ENCODE measurements around the gene NYAP1. TPM values are rescaled to one million over a fixed set of nuclear protein-coding genes. Genes with fewer than 3 reads are reported as not detected.
"Not testable (repeated sequence)": the region's sequence is repeated elsewhere in the genome, so short reads cannot be mapped to it uniquely, and the experiment has no call there.

Gene NYAP1
- total RNA-seq, 1 donor from 2014 or later: not detected

DNA sequence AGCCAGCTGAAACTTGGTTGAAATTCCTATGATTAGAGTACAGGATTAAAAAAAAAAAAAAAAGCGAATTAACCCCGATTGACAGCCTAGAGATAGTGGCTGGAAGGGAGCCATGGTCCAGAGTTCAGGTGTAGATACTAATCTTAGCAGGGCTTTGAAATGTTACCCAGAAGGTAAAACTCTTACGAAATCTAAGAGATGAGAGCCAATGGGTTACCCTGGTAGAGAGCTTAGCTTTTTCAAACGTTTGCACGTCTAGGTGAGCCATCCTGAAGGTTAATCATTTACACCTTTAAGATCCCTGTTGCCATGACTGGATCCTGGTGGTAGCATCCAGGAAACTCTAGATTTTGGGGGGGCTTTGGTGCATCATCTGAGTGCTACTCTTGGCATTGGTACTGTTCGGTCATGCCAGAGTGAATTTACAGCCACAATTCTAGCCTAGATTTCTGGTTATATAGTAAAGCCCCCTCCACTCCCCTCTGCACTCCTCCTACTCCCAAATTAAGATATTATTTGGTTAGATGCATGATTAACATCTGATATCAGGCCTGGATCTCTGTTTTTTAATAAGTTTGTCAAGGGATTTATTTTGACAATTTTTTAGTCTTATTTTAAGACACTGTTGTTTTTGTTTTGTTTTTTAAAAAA lies 56.5 kb downstream of the NYAP1 start:
- intact Hi-C loops (cut with micrococcal nuclease): no loop called here

DNA sequence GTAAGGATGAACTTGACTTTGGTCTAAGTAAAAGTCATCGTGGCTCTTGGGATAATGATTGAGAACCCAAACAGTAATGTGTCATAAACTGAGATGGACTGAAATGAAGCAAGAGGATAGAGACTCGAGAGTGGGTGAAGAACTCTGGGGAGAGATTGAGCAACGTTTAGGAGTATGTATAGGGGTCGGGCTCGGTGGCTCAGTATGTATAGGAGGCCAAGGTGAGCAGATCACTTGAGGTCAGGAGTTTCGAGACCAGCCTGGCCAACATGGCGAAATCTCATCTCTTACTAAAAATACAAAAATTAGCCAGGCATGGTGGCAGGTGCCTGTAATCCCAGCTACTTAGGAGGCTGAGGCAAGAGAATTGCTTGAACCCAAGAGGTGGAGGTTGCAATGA lies 57.6 kb downstream of the NYAP1 start:
- intact Hi-C loops (cut with micrococcal nuclease): not testable (repeated sequence)

- intact Hi-C loops (cut with micrococcal nuclease): no loop called here
Observed at GRCh38 chr7:100543586-100543985, 59.9 kb downstream of the NYAP1 start.

DNA sequence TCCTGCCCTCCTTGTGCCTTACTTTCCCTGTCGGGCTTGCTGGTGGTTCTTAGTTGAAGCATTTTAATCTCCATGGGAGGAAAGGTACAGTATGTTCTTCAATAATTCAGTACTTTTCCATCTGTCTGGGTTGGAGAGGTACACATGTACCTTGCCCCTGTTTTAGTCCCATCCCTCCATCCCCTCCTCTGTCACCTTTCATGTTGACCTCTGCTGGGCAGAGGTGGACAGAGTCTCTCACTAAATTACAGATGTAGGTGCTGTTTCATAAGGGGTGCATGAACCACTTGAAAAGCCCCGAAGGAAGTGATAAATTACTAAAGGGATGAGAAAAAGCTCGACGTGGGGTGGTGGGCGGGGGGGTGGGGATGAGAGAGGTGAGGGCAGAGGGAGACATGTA lies 60.7 kb downstream of the NYAP1 start:
- intact Hi-C loops (cut with micrococcal nuclease): no loop called here

Other genes with a start within 250 kb of the NYAP1 start
- not detected in 2 replicates for gene SPDYE3, start 176.2 kb upstream of the NYAP1 start, total RNA-seq
- gene PILRB, start 125.8 kb upstream of the NYAP1 start, total RNA-seq: 82.4 and 84.7 TPM in 2 replicates
- 11.7 and 11.8 TPM in 2 replicates for gene PILRA, start 110.4 kb upstream of the NYAP1 start, total RNA-seq
- gene ZCWPW1, start 55.2 kb upstream of the NYAP1 start, total RNA-seq: 1.8 and 2.4 TPM in 2 replicates
- gene MEPCE, start 54.1 kb upstream of the NYAP1 start, total RNA-seq: 42.3 and 43.4 TPM in 2 replicates
- gene PPP1R35, start 47.4 kb upstream of the NYAP1 start, total RNA-seq: 60.9 and 61.5 TPM in 2 replicates
- 2.5 and 2.9 TPM in 2 replicates for gene SPACDR, start 19.7 kb upstream of the NYAP1 start, total RNA-seq
- 118 and 125 TPM in 2 replicates for gene TSC22D4, start 4.7 kb upstream of the NYAP1 start, total RNA-seq
- gene AGFG2, start 55.3 kb downstream of the NYAP1 start, total RNA-seq: 58.0 and 62.3 TPM in 2 replicates
- 20.9 and 23.8 TPM in 2 replicates for gene SAP25, start 90.0 kb downstream of the NYAP1 start, total RNA-seq
- gene LRCH4, start 102.2 kb downstream of the NYAP1 start, total RNA-seq: 171 and 180 TPM in 2 replicates
- gene FBXO24, start 102.4 kb downstream of the NYAP1 start, total RNA-seq: 0.66 and 0.85 TPM in 2 replicates
- 5.4 and 7.3 TPM in 2 replicates for gene PCOLCE, start 118.4 kb downstream of the NYAP1 start, total RNA-seq
- gene MOSPD3, start 128.6 kb downstream of the NYAP1 start, total RNA-seq: 44.0 and 44.4 TPM in 2 replicates
- 9.8 and 10.9 TPM in 2 replicates for gene TFR2, start 157.6 kb downstream of the NYAP1 start, total RNA-seq
- not detected in 2 replicates for gene ACTL6B, start 172.5 kb downstream of the NYAP1 start, total RNA-seq
- gene GNB2, start 189.8 kb downstream of the NYAP1 start, total RNA-seq: 228 and 230 TPM in 2 replicates
- 47.1 and 54.5 TPM in 2 replicates for gene GIGYF1, start 210.3 kb downstream of the NYAP1 start, total RNA-seq
- 42.5 TPM in 2 replicates for gene POP7, start 222.2 kb downstream of the NYAP1 start, total RNA-seq
- not detected in 2 replicates for gene EPO, start 236.5 kb downstream of the NYAP1 start, total RNA-seq
- not detected in 2 replicates for gene ZAN, start 249.7 kb downstream of the NYAP1 start, total RNA-seq